Ammon's horn (tissue), 1 donor: Measurements from ENCODE around the gene PGLYRP2.
"Not testable (repeated sequence)": the region's sequence is repeated elsewhere in the genome, so short reads cannot be mapped to it uniquely, and the experiment has no call there.

Source experiments
- DNase-seq: peaks from one replicate; pipeline ENCODE4 v3.0.0-alpha.2; 2016; ENCODE audit warnings: low spot score

Gene PGLYRP2, protein sequence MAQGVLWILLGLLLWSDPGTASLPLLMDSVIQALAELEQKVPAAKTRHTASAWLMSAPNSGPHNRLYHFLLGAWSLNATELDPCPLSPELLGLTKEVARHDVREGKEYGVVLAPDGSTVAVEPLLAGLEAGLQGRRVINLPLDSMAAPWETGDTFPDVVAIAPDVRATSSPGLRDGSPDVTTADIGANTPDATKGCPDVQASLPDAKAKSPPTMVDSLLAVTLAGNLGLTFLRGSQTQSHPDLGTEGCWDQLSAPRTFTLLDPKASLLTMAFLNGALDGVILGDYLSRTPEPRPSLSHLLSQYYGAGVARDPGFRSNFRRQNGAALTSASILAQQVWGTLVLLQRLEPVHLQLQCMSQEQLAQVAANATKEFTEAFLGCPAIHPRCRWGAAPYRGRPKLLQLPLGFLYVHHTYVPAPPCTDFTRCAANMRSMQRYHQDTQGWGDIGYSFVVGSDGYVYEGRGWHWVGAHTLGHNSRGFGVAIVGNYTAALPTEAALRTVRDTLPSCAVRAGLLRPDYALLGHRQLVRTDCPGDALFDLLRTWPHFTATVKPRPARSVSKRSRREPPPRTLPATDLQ

DNA sequence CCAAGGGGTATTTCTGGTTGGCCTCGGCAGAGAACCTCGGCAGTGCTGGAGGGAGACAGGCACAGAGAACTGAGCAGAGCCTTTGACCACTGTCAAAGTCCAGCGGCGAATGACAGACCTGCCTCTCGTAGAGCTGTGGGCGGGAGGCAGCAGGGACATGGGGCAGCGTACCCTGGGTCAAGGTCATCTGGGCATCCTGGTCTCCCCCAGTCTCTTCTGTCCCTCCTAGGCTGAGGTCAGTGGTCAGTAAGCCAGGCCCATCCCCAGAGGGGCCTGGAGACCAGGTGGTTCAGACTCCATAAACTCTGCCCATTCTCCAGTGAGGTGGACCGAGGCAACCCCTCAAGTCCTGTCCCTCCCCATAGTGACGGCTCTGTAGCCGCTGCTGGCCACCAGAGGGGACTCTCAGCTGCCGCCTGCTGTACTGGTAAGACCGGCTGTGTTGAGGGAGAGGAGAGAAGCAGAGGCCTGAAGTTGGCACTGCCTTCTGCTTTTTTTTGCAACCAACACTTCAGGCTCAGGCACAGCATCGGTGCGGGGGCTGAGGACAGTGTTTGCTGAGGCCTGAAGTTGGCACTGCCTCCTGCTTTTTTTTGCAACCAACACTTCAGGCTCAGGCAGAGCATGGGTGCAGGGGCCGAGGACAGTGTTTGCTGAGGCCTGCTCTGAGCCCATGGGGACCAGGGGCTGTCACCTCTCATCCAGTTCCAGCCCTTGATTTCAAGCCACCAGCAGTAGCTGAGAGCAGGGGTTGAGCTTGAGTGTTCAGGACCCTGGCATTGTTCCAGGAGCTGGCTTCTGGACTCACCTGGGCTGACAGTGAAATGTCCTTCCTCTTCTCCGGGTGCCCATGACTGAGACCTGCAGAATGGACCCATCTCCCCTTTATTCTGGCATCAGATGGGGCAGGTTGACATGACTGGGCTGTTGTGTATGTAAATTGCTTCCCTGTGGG, at the start of gene PGLYRP2:
Gene PGLYRP2, minus strand, starts transcription at position 111 of the 955 bp plus-strand sequence. CDS start 130 bp downstream, outside the sequence.
- DNase-seq = peak; percentile 59

DNA sequence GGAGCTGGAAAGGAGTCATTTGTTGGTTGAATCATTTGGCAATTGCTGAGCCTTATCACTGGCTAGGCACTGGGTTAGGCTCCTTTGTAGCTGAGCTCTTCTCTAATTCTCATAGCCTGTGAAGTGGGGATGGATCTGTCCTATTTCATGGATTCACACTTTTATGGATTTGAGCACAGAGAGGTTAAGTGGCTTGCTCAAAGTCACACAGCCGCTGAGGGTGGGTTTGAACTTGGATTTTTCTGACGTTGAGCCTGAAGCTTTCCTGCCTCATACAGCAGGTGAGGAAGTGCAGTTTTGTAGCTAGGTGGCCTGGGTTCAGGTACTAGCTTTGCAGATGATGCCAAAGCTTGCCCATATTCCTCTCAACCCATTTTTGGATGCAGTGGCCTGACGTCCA, 48.4 kb upstream of the PGLYRP2 start:
- DNase-seq = no peak

DNA sequence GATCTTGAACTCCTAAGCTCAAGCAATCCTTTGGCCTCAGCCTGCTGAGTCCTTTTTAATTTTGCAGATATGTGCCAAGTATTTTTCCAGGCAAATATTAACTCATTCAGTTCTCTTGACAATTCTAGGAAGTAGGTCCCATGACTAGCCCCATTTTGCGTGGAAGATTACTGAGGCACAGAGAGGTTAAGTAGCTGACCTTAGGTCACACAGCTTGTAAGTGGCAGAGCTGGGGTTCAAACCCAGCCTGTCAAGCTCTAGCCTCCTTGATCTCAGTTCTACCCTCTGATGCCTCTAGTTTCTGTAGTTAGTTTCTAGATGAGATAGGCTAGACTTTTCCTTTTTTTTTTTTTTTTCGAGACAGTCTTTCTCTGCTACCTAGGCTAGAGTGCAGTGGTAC, 47.1 kb upstream of the PGLYRP2 start:
- no peak for DNase-seq

DNA sequence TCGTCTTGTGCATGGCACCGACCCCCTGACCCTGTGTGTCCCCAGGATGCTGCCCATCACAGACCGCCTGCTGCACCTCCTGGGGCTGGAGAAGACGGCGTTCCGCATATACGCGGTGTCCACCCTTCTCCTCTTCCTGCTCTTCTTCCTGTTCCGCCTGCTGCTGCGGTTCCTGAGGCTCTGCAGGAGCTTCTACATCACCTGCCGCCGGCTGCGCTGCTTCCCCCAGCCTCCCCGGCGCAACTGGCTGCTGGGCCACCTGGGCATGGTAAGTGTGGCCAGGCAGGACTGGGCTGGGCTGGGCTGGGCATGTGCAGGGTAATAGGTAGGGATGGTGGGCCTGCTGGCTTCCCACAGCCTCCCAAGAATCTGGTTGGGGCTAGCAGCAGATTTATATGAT, 46.0 kb upstream of the PGLYRP2 start:
- DNase-seq = no peak

DNA sequence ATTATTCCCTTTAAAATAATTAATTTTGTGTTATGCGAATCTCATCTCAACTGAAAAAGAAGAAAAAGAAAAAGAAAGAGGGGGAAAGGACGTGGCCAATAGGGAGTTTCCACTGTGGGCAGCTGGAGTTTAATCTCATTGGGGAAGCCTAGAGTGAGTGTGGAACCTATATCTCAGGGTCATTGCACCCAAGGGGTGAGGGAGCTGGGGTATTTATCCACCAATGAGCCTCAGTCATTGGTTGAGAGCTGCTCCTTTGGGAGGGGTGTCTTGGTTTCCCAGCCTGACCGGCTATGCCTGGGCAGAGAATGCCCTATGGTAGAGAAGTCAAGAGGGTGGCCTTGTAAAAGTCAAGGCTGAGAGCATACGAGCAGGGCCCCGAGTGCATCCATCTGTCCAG, 45.5 kb upstream of the PGLYRP2 start:
- DNase-seq = no peak

DNA sequence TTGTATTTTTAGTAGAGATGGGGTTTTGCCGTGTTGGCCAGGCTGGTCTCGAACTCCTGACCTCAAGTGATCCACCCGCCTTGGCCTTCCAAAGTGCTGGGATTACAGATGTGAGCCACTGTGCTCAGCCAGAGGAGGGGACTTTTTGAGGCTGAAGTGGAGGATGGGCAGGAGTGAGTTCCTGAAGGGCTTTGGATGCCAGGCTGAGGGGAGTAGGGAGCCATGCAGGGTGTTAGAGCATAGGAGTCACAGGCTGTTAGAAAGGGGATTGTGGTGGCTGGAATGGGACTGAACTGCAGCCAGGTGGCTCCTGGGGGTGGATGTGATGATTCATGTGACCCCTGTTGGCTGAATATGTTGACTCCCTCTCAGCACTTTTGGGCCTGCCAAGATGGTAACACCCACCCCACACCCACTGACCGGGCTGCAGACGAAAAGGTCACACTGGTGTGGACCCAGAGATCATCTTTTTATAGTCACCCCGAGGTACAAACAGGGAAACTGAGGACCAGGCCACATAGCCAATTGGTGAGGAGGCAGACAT, 40.2 kb upstream of the PGLYRP2 start:
- DNase-seq = no peak

DNA sequence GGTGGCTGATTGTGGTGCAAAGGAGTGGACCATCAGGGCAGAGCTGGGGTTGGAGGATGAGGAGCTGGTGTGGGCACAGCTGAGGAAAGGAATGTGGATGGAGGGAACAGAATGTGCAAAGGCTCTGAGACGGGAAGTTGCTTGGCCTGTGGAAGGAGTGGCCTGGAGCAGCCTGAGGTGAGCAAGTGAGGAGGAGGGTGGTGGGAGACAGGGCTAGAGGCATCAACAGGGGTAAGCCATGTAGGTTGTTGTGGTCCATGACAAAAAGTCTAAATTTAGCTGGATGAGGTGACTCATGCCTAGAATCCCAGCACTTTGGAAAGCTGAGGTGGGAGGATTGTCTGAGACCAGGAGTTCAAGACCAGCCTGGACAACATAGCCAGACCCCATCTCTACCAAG, 38.5 kb upstream of the PGLYRP2 start:
- no peak for DNase-seq

DNA sequence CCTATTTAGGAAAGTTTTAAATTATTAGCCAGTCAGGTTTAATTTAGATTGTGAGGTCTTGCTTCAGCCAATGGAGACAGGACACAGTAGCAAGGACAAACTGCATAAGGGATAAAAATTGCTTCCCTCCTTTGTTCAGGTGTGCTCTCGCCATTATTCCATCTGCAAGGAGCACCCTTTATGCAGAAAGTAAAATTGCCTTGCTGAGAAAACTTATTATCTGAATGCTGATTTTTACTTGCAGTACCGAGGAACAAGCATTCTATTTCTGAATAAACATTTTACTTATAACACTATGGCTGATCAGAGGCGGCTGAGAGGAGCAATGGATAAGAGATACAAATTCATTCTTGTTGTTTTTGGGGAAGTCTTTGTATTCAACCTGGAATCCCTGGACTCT, 37.1 kb upstream of the PGLYRP2 start:
- DNase-seq = no peak

DNA sequence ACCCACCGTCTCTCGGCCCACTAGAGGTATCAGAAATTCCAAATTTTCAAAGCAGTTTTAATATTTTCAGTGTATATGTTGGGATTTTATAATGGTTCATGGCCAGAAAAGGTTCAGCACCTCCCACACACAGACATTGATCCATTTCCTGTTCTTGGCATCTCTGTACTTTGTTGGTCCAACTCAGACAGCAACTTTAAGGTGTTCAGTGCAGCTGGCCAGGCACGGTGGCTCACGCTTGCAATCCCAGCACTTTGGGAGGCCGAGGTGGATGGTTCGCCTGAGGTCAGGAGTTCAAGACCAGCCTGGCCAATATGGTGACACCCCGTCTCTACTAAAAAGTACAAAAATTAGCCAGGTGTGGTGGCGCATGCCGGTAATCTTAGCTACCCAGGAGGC, 35.9 kb upstream of the PGLYRP2 start:
- not testable (repeated sequence) for DNase-seq

DNA sequence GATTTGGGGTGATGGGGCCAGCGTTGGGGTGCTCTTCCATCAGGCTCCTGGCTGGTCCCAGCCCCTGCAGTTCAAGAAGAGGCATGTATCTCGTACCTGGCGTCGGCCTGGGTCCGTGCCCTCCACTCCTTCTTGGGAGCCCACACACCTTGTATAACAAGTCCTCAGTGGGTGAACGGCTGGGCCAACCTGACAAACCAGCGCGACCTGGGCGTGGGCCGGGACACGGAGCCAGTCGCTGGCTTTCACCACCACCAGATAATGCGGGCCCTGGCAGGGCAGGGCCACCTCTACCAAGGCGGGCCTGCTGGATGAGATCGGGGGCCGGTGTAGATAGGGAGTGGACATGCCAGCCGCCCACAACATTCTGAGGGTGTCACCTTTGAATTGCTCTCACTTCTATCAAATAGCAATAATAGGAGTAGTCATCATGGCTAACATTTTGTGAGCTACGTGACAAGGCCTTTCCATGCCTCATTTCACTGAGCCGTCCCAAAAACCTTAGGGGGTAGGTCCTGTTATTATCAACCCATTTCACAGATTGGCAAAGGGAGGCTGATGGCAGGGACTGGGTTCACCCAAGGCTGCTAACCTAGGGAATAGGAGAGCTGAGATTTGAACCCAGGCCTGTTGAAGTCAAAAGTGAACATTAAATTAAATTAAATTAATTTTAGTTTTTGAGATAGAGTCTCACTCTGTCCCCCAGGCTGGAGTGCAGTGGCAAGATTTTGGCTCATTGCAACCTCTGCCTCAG, 32.5 kb upstream of the PGLYRP2 start:
- DNase-seq = no peak

DNA sequence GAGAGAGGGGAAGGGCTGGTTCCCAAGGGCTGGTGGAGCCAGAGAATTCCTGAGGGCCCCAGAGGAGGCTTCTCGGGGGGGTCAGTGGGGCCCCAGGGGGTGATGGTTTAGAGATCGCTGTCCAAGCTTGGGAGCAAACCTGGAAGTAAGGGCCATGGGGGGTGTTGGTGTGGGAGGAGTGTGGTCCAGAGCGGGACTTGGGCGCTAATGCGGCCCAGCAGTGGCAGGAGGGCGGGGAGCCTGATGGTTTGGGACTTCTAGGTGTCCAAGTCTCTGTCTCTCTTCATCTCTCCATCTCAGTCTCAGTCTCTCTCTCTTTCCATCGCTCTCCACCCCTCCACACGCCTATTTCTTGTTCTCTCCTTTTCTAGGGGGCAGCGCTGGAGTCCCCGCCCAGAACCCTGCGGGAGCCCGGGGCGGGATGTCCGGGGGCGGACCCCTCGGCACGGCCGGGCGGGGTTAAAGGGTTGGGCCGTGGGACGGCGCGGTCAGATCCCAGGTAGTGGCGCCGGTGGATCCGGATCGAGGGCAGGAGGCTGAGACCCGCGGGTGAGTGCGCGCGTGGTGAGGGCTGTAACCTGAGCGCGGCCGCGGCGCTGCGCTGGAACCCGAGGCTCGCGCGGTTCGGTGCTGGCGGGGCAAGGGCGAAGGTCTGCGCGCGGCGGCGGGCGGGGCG, 28.9 kb upstream of the PGLYRP2 start, which contains the start of gene CYP4F22:
Gene CYP4F22, plus strand, starts transcription at position 491 of the 676 bp plus-strand sequence. CDS start 16,812 bp downstream, outside the sequence.
- DNase-seq = no peak

DNA sequence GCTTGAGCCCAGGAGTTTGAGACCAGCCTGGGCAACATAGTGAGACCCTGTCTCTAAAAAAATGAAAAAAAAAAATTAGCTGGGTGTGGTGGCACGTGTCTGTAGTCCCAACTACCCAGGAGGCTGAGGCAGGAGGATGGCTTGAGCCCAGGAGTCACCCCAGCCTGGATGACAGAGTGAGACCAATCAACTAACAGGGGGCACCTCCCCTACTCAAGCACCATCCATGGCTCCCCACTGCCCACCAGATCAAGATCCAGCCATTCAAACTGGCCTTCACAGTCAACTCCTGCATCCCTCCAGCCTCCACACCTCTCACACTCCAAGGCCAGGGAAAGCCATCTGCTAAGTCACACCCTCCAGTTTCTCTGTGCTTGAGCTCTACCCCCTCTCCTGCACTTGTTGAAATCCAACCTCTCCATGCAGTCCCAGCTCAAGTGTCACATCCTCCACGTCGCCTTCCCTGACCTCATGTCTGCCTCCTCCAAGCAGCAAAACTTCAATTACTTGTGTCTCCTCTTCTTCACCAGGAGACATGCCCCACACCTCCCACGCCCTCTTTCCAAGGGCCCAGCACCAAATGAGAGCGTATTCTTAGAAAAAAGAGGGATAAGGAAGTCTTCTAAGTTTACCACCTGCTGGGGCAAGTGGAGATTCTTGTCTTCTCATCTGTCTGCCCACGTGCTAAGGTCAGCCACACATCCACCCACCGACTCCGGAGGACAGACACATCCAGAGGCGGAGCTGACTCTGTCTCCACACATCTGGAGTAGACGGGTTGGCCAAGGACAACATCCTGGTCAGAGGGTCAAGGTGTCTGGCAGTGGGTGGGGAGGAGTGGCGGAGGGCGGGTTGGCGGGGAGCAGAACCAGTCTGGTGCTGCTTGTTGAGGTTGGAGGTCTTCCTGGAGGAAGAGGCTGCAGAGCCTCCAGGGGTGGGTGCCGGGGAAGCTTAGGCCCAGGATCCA, 28.1 kb upstream of the PGLYRP2 start:
- DNase-seq = no peak

DNA sequence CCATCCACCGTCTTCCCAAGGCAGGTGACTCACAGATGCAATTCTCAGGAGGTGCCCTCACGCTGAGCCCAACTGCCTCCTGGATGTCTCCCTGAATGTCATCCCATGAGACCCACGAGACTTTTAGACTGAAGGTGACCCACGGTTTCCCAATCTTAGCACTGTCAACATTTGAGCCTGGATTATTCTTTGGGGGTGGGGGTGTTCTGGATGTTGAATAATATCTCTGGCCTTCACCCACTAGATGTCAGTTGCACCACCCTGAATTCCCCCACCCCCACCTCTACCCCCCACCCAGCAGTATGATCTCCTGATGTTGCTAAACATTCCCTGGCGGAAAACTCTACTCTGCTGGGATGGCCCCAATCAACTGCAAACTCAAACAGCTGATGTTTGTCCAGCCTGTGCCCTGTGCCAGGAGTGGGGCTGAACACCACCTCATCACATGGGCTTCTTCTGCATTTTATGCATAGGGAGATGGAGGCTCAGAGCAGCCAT, 26.8 kb upstream of the PGLYRP2 start:
- no peak for DNase-seq

DNA sequence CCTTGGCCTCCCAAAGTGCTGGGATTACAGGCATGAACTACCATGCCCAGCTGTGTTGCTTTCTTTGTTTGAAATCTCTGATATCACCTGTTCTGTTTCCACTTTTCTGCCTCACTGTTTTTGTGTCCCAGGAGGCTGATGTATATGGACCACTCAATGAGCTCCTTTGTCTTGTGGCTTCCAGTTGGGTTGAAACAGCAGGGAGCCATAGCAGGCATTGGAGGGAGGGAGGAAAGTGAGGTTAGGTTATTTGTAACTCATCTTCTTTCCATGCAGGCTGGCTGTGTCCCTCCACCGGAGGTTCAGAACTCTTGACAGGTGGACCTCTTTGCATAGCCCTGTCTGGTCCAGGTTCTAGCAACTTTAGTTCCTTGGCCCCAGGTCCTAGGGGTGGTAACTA, 23.0 kb upstream of the PGLYRP2 start:
- no peak for DNase-seq

DNA sequence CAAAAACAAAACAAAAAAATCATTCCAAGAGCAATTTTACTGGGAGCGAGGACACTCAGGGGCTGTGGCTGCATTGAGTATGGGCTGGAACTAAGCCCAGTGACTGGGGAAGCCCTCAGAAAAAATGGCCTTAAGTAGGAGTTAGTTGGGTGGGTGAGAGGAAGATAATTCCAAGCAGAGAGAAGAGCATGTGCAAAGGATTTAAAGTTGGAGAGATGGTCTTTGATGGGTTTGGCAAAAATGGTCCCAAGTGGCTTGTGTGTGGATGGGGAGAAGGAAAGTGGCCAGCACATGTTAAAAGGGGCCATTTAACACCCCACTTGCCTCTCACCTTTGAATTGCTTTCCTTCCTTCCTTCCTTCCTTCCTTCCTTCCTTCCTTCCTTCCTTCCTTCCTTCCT, 22.3 kb upstream of the PGLYRP2 start:
- DNase-seq = no peak

DNA sequence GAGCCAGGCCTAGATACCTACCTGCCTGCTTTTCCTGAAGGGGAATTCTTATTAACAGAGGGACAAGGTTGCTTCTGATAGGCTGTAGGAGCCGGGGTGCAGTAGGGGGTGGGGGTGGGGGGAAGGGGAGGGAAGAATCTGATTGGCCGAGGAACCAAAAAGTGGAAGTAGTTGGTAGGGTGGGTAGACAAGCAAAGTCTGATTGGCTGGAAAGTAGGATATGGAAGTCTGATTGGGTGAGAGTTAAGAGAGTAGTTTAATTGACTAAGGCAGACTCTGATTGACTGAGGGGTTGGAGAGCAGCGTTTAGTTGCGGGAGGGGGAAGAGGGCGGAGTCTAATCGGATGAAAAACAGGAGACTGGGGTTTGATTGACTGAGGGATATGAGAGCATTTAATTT, 19.6 kb upstream of the PGLYRP2 start:
- DNase-seq = no peak

DNA sequence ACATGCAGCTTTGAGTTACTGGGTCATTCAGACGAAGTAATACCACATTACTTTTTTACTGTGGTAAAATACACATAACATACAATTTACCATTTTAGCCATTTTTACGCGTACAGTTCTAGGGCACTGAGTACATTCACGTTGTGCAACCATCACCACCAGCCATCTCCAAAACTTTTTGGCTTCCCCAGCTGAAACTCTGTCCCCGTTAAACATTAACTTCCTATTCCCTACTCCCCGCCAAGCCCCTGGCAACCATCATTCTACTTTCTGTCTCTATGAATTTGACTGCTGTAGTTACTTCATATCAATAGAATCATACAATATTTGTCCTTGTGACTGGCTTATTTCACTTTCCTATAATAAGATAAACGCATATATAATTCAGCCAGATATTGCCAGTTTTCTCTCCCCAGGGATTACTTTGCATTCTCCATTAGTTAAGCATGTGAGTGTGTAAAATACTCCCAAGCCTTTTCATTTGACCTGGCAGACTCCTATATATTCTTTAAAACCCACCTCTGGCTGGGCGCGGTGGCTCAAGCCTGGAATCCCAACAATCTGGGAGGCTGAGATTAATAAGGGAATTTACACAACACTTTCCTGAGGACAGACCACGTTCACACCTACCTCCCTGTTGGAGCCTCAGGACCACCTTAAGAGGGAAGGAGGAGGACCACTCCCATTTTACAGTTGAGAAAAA, 19.0 kb upstream of the PGLYRP2 start:
- DNase-seq = no peak

DNA sequence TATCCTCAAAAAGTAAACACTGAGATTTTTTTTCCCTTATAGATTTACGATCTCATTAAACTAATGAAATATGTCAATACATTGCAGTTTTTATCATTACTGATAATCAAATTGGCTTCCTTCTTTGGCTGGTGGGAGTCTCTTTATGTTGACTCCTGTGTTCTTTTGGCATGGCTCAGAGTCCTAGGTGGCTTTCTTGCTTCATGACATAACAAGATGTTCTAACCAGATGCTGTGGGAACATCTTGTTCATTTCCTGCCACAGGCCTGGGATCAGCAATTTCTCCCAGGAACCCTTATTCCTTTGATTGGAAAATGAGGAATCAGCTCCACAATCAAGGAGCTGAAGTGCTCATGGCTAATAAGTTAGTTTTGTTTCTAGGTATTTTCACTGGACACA, 15.8 kb upstream of the PGLYRP2 start:
- DNase-seq = no peak
